K562 (cell line): Measurements from ENCODE around the gene SVOP. TPM values are rescaled to one million over a fixed set of nuclear protein-coding genes. Genes with fewer than 3 reads are reported as not detected.

Source experiments
- ATF1 ChIP-seq, 2 experiments: fragments of 450-650 bp in 1 of 2; IDR thresholded peaks; 2 replicates each; pipeline ENCODE4 v1.6.1; 2016; ENCODE audit warnings: missing compliant biosample characterization in 1 of 2, missing genetic modification characterization in 1 of 2
- CREB1 ChIP-seq, 2 experiments: sonication (generic) in 1 of 2; formaldehyde crosslinking in 1 of 2; IDR thresholded peaks; 2 replicates each; pipeline versions ENCODE4 v1.6.1 to v1.8.0; 2012 to 2022; ENCODE audit warnings: inconsistent platforms in 1 of 2, mild to moderate bottlenecking in 1 of 2, missing genetic modification reagents in 1 of 2, moderate library complexity in 1 of 2
- FOS ChIP-seq: IDR thresholded peaks from 3 replicates; pipeline ENCODE4 v1.6.1; 2011; ENCODE audit not compliant: insufficient read length; ENCODE audit errors: extremely low read depth
- GABPA ChIP-seq: fragments of 200-800 bp; sonication (Bioruptor generic); conservative IDR thresholded peaks from 2 replicates; pipeline ENCODE4 v1.6.1; 2016; ENCODE audit warnings: low read depth, missing genetic modification characterization, missing compliant biosample characterization
- HDAC1 ChIP-seq, 2 experiments: fragments of 450-650 bp; IDR thresholded peaks; 2 replicates each; pipeline ENCODE4 v1.6.1; 2016 to 2017; ENCODE audit warnings: inconsistent platforms in 1 of 2, mild to moderate bottlenecking in 1 of 2, moderate library complexity in 1 of 2
- KAT2B ChIP-seq: IDR thresholded peaks from one replicate; pipeline ENCODE4 v1.6.1; 2012; ENCODE audit warnings: low read depth, mild to moderate bottlenecking, control low read depth, inconsistent platforms, low read length, moderate library complexity
- MED1 ChIP-seq: sonication (generic); formaldehyde crosslinking; IDR thresholded peaks from 2 replicates; pipeline ENCODE4 v1.8.1; 2023; ENCODE audit warnings: missing genetic modification reagents, borderline replicate concordance
- RBM39 ChIP-seq: fragments of 200-400 bp; formaldehyde crosslinking; optimal IDR thresholded peaks from 2 replicates; pipeline ENCODE3; 2018; ENCODE audit warnings: low read depth, low read length
- TOE1 ChIP-seq, 2 experiments: fragments of 450-650 bp in 1 of 2; sonication (generic) in 1 of 2; formaldehyde crosslinking in 1 of 2; IDR thresholded peaks; 2 replicates each; pipeline versions ENCODE4 v1.7.1 to v1.8.0; 2016 to 2022; ENCODE audit warnings: borderline replicate concordance in 2 of 2, mild to moderate bottlenecking in 2 of 2, antibody characterized with exemption in 1 of 2, inconsistent platforms in 1 of 2, low read depth in 1 of 2, missing genetic modification reagents in 1 of 2, moderate library complexity in 1 of 2
- ZNF174 ChIP-seq: fragments of 250-450 bp; sonication (Bioruptor Pico); IDR thresholded peaks from 2 replicates; pipeline ENCODE4 v1.4.0; 2020; ENCODE audit warnings: mild to moderate bottlenecking
- ZNF253 ChIP-seq: fragments of 250-450 bp; sonication (Bioruptor Pico); conservative IDR thresholded peaks from 2 replicates; pipeline ENCODE4 v1.6.1; 2021; ENCODE audit warnings: mild to moderate bottlenecking
- polyA plus RNA-seq, 8 experiments: library from polyadenylated mRNA; depleted of rRNA in 4 of 8; stranded (reverse) in 5 of 8; unstranded in 3 of 8; fragments of >200 nt; fragmentation: Nextera tagmentation in 2 of 8; fragmentation: Illumina TruSeq in 1 of 8; extraction: Ambion mirVana in 2 of 8; extraction: Trizol in 1 of 8; gene quantifications; 2 replicates each; pipeline versions ENCODE4 v1.2.1 to v1.2.3, GENCODE V29; 2011 to 2014; ENCODE audit warnings: inconsistent platforms in 1 of 8, missing spikeins in 1 of 8
- total RNA-seq, 7 experiments: library from RNA; depleted of rRNA in 6 of 7; stranded (reverse); fragments of >200 nt in 6 of 7; fragmentation: Illumina TruSeq in 2 of 7; extraction: Trizol in 2 of 7; gene quantifications; 2 replicates each; pipeline versions ENCODE4 v1.2.1 to v1.2.3, GENCODE V29; 2011 to 2021; ENCODE audit warnings: low replicate concordance in 1 of 7
- TF ChIP-seq, protein P1 (sequence below), 2 experiments: fragments of 450-650 bp in 1 of 2; sonication (generic) in 1 of 2; formaldehyde crosslinking in 1 of 2; IDR thresholded peaks; 2 replicates each; pipeline versions ENCODE4 v1.7.1 to v1.9.0; 2016 to 2022; ENCODE audit warnings: inconsistent platforms in 1 of 2, mild to moderate bottlenecking in 1 of 2, missing genetic modification reagents in 1 of 2
- TF ChIP-seq, protein P2 (sequence below): conservative IDR thresholded peaks from 2 replicates; pipeline ENCODE4 v1.6.1; 2011; ENCODE audit warnings: low read depth, mild to moderate bottlenecking, low read length; ENCODE audit not compliant: control insufficient read depth
- TF ChIP-seq, protein P3 (sequence below): fragments of 250-450 bp; sonication (Bioruptor Pico); IDR thresholded peaks from 2 replicates; pipeline ENCODE4 v1.5.1; 2021; ENCODE audit warnings: mild to moderate bottlenecking

Gene SVOP
- total and polyA plus RNA-seq, 9 of the 15 experiments (the other 6 are each of a cell fraction or from before 2014, with no cell fraction given), result 0.01 to 0.09 (median 0.06) TPM; not detected in 1

DNA sequence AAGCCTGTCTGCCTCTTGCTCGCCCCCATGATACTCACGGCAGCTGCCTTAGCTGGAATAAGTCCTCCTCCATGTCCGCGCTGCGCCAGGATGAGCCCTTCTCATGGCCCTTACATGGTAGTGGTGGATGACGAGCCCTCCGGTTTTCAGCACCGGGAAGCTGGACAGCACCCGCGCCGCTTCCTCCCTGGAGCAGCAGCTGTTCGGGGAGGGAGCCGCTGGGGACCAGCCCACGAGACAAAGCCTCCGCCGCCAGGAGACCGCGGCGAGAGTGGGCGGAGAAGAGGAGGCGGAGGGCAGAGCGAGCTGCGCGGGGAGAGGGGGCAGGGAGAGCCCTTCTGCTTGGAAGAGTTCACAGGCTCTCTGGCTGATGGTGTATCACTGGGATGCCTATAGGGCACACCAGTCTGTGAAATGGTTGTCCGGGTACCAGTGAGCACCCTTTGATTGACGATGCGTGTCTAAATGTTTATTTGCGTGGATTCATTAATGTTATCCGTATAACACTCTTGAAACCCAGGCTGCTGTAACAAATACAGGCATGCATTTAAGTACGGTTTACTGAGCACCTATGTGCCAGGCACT is at the start of gene SVOP (continued):
- TF ChIP-seq, protein P1, sequence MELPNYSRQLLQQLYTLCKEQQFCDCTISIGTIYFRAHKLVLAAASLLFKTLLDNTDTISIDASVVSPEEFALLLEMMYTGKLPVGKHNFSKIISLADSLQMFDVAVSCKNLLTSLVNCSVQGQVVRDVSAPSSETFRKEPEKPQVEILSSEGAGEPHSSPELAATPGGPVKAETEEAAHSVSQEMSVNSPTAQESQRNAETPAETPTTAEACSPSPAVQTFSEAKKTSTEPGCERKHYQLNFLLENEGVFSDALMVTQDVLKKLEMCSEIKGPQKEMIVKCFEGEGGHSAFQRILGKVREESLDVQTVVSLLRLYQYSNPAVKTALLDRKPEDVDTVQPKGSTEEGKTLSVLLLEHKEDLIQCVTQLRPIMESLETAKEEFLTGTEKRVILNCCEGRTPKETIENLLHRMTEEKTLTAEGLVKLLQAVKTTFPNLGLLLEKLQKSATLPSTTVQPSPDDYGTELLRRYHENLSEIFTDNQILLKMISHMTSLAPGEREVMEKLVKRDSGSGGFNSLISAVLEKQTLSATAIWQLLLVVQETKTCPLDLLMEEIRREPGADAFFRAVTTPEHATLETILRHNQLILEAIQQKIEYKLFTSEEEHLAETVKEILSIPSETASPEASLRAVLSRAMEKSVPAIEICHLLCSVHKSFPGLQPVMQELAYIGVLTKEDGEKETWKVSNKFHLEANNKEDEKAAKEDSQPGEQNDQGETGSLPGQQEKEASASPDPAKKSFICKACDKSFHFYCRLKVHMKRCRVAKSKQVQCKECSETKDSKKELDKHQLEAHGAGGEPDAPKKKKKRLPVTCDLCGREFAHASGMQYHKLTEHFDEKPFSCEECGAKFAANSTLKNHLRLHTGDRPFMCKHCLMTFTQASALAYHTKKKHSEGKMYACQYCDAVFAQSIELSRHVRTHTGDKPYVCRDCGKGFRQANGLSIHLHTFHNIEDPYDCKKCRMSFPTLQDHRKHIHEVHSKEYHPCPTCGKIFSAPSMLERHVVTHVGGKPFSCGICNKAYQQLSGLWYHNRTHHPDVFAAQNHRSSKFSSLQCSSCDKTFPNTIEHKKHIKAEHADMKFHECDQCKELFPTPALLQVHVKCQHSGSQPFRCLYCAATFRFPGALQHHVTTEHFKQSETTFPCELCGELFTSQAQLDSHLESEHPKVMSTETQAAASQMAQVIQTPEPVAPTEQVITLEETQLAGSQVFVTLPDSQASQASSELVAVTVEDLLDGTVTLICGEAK (IDR thresholded peaks at IDR 0.05), result peak; percentile 63
- TF ChIP-seq, protein P1 (CRISPR knock-in tag; IDR thresholded peaks at IDR 0.05), result no peak
- TF ChIP-seq HDAC1 (IDR thresholded peaks at IDR 0.05), result peak in 1 of 2 experiments; percentile 84; a peak in 2 of 4 replicates
- TF ChIP-seq KAT2B, result no peak
- TF ChIP-seq GABPA (tag), result peak; percentile 72
- TF ChIP-seq MED1, result no peak
- TF ChIP-seq ATF1 (CRISPR knock-in tag; IDR thresholded peaks at IDR 0.05), result 0 out of 2 replicates have a peak, but pooled peaks have one; percentile 16
- TF ChIP-seq ATF1 (tag; IDR thresholded peaks at IDR 0.05), result no peak
- TF ChIP-seq, protein P2, sequence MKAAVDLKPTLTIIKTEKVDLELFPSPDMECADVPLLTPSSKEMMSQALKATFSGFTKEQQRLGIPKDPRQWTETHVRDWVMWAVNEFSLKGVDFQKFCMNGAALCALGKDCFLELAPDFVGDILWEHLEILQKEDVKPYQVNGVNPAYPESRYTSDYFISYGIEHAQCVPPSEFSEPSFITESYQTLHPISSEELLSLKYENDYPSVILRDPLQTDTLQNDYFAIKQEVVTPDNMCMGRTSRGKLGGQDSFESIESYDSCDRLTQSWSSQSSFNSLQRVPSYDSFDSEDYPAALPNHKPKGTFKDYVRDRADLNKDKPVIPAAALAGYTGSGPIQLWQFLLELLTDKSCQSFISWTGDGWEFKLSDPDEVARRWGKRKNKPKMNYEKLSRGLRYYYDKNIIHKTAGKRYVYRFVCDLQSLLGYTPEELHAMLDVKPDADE, result peak; percentile 86; the same call in 1 of the 2 replicates
- TF ChIP-seq, protein P3, sequence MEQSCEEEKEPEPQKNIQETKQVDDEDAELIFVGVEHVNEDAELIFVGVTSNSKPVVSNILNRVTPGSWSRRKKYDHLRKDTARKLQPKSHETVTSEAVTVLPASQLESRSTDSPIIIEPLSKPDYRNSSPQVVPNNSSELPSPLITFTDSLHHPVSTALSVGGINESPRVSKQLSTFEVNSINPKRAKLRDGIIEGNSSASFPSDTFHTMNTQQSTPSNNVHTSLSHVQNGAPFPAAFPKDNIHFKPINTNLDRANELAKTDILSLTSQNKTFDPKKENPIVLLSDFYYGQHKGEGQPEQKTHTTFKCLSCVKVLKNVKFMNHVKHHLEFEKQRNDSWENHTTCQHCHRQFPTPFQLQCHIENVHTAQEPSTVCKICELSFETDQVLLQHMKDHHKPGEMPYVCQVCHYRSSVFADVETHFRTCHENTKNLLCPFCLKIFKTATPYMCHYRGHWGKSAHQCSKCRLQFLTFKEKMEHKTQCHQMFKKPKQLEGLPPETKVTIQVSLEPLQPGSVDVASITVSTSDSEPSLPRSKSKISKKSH (CRISPR knock-in tag), result no peak
- TF ChIP-seq CREB1 (IDR thresholded peaks at IDR 0.05), result no peak
- TF ChIP-seq CREB1 (CRISPR knock-in tag; IDR thresholded peaks at IDR 0.05), result no peak
- TF ChIP-seq FOS, result no peak
- TF ChIP-seq RBM39, result no peak
- no peak for TF ChIP-seq ZNF174 (CRISPR knock-in tag)
- TF ChIP-seq ZNF253 (CRISPR knock-in tag), result no peak
- TF ChIP-seq TOE1 (IDR thresholded peaks at IDR 0.05; ENCODE audit: borderline replicate concordance), result no peak
- 0 out of 2 replicates have a peak, but pooled peaks have one; percentile 52 for TF ChIP-seq TOE1 (CRISPR knock-in tag; IDR thresholded peaks at IDR 0.05; ENCODE audit: borderline replicate concordance, low read depth)
